RWPE2 (cell line): ENCODE measurements around the gene SMARCD3.

Experiments used
- ATAC-seq: fragments of 200-7000 bp; cut with Tn5 transposase; 3 replicates; pipeline ENCODE4 v1.9.1; 2021; ENCODE audit warnings: low read depth
- DNase-seq: peaks from one replicate; pipeline ENCODE4 v3.0.0-alpha.2; 2020; ENCODE audit warnings: low spot score
- H3K27ac ChIP-seq: fragments of 450-650 bp; 2 replicates; pipeline ENCODE4 v1.5.1; 2017; ENCODE audit warnings: mild to moderate bottlenecking; ENCODE audit not compliant: poor library complexity, severe bottlenecking
- H3K27me3 ChIP-seq: fragments of 250-450 bp; sonication (Bioruptor Pico); 2 replicates; pipeline ENCODE4 v1.5.1; 2021; ENCODE audit warnings: mild to moderate bottlenecking, moderate library complexity; ENCODE audit not compliant: insufficient read depth, poor library complexity, severe bottlenecking
- H3K36me3 ChIP-seq: fragments of 250-450 bp; sonication (Bioruptor Pico); 2 replicates; pipeline ENCODE4 v1.5.1; 2020; ENCODE audit warnings: low read depth, mild to moderate bottlenecking, moderate library complexity
- H3K4me1 ChIP-seq: fragments of 250-450 bp; sonication (Bioruptor Pico); 2 replicates; pipeline ENCODE4 v1.5.1; 2021; ENCODE audit warnings: mild to moderate bottlenecking, moderate library complexity; ENCODE audit not compliant: insufficient read depth, poor library complexity, severe bottlenecking
- H3K4me3 ChIP-seq: fragments of 250-450 bp; sonication (Bioruptor Pico); 2 replicates; pipeline ENCODE4 v1.5.1; 2021; ENCODE audit warnings: mild to moderate bottlenecking, moderate library complexity; ENCODE audit not compliant: severe bottlenecking
- H3K9me3 ChIP-seq: fragments of 250-450 bp; sonication (Bioruptor Pico); 2 replicates; pipeline ENCODE4 v1.5.1; 2021; ENCODE audit warnings: mild to moderate bottlenecking, moderate library complexity; ENCODE audit not compliant: severe bottlenecking
- CTCF ChIP-seq: fragments of 450-650 bp; IDR thresholded peaks from one replicate; pipeline ENCODE4 v1.5.1; 2017; ENCODE audit warnings: mild to moderate bottlenecking, moderate library complexity; ENCODE audit not compliant: poor library complexity, severe bottlenecking

The SMARCD3 gene

GRCh38 chr7:151281686-151282085 lies 33.2 kb upstream of the SMARCD3 start:
- Histone ChIP-seq H3K36me3 (no peaks in the 10 kb centered on the region), H3K27ac (no peak overlapping the region), H3K27me3 (peaks cover 3% of the 10 kb centered on the region), H3K4me1 (no peaks in the 10 kb centered on the region), H3K4me3 (no peak overlapping the region), H3K9me3 (no peaks in the 10 kb centered on the region)
- DNase-seq (no peak), ATAC-seq (no peak)
- TF ChIP-seq CTCF, result no peak

GRCh38 chr7:151280388-151281019 lies 32.0 kb upstream of the SMARCD3 start:
- ATAC-seq (no peak), DNase-seq (no peak)
- no peaks in the 10 kb centered on the region for H3K9me3 ChIP-seq
- H3K36me3 ChIP-seq, result no peaks in the 10 kb centered on the region
- H3K27me3 ChIP-seq, result peaks cover 3% of the 10 kb centered on the region
- no peak overlapping the region for H3K27ac ChIP-seq
- TF ChIP-seq CTCF, result no peak
- H3K4me3 ChIP-seq, result no peak overlapping the region
- H3K4me1 ChIP-seq, result no peaks in the 10 kb centered on the region

- no peaks in the 10 kb centered on the region for H3K4me1 ChIP-seq
- no peak overlapping the region for H3K4me3 ChIP-seq
- no peak for DNase-seq
- no peak for ATAC-seq
- no peak overlapping the region for H3K27ac ChIP-seq
- no peaks in the 10 kb centered on the region for H3K36me3 ChIP-seq
- H3K9me3 ChIP-seq, result no peaks in the 10 kb centered on the region
- no peak for TF ChIP-seq CTCF
- H3K27me3 ChIP-seq, result peaks cover 3% of the 10 kb centered on the region
These were observed 31.4 kb upstream of the SMARCD3 start for GRCh38 chr7:151279868-151280267.

GRCh38 chr7:151278949-151279348 lies 30.5 kb upstream of the SMARCD3 start:
- Histone ChIP-seq H3K4me1 (no peaks in the 10 kb centered on the region), H3K36me3 (no peaks in the 10 kb centered on the region), H3K27me3 (peaks cover under 1% of the 10 kb centered on the region), H3K27ac (no peak overlapping the region), H3K4me3 (no peak overlapping the region), H3K9me3 (no peaks in the 10 kb centered on the region)
- ATAC-seq, result no peak
- no peak for TF ChIP-seq CTCF
- no peak for DNase-seq

- Histone ChIP-seq H3K4me1 (no peaks in the 10 kb centered on the region), H3K27me3 (no peaks in the 10 kb centered on the region), H3K4me3 (no peak overlapping the region), H3K9me3 (no peaks in the 10 kb centered on the region), H3K27ac (no peak overlapping the region), H3K36me3 (no peaks in the 10 kb centered on the region)
- no peak for ATAC-seq
- no peak for DNase-seq
- no peak for TF ChIP-seq CTCF
These were observed 29.1 kb upstream of the SMARCD3 start for GRCh38 chr7:151277631-151278030.
